ENCODE measurements around the gene IGSF21. TPM values are rescaled to one million over a fixed set of nuclear protein-coding genes. Genes with fewer than 3 reads are reported as not detected.

IGSF21 gene
- total RNA-seq, 1 donor from 2014 or later: 0.35 TPM

- Mint-ChIP-seq H3K27me3 (ENCODE audit: low read depth) (peaks cover 12% of the 10 kb centered on the region), H3K4me3 (no peak overlapping the region), H3K36me3 (ENCODE audit: low read depth) (no peaks in the 10 kb centered on the region), H3K4me1 (no peaks in the 10 kb centered on the region), H3K9me3 (no peaks in the 10 kb centered on the region), H3K27ac (ENCODE audit: unreplicated experiment) (no peak overlapping the region)
- TF ChIP-seq CTCF (conservative IDR thresholded peaks at IDR 0.05): peak; percentile 54
- no peak for DNase-seq (ENCODE audit: low read depth, low spot score)
Measured at GRCh38 chr1:18322368-18323032, 214.9 kb downstream of the IGSF21 start.

GRCh38 chr1:18323259-18323658, 215.7 kb downstream of the IGSF21 start:
- H3K4me1 Mint-ChIP-seq: no peaks in the 10 kb centered on the region
- no peak for DNase-seq (ENCODE audit: low read depth, low spot score)
- TF ChIP-seq CTCF (conservative IDR thresholded peaks at IDR 0.05): no peak
- H3K36me3 Mint-ChIP-seq (ENCODE audit: low read depth): no peaks in the 10 kb centered on the region
- H3K4me3 Mint-ChIP-seq: no peak overlapping the region
- H3K27me3 Mint-ChIP-seq (ENCODE audit: low read depth): peaks cover 17% of the 10 kb centered on the region
- H3K9me3 Mint-ChIP-seq: no peaks in the 10 kb centered on the region
- H3K27ac Mint-ChIP-seq (ENCODE audit: unreplicated experiment): no peak overlapping the region

GRCh38 chr1:18324246-18324645, 216.6 kb downstream of the IGSF21 start:
- Mint-ChIP-seq H3K27ac (ENCODE audit: unreplicated experiment) (peak overlapping the region; percentile 57), H3K27me3 (ENCODE audit: low read depth) (peaks cover 24% of the 10 kb centered on the region), H3K9me3 (no peaks in the 10 kb centered on the region), H3K4me1 (no peaks in the 10 kb centered on the region), H3K36me3 (ENCODE audit: low read depth) (no peaks in the 10 kb centered on the region), H3K4me3 (no peak overlapping the region)
- DNase-seq (ENCODE audit: low read depth, low spot score): no peak
- peak; percentile 45 for TF ChIP-seq CTCF (conservative IDR thresholded peaks at IDR 0.05)

GRCh38 chr1:18325136-18325535, 217.5 kb downstream of the IGSF21 start:
- Mint-ChIP-seq H3K27me3 (ENCODE audit: low read depth) (peaks cover 29% of the 10 kb centered on the region), H3K36me3 (ENCODE audit: low read depth) (no peaks in the 10 kb centered on the region), H3K4me3 (no peak overlapping the region), H3K4me1 (no peaks in the 10 kb centered on the region), H3K9me3 (no peaks in the 10 kb centered on the region), H3K27ac (ENCODE audit: unreplicated experiment) (peak overlapping the region; percentile 82)
- DNase-seq (ENCODE audit: low read depth, low spot score): no peak
- no peak for TF ChIP-seq CTCF (conservative IDR thresholded peaks at IDR 0.05)

- no peak for TF ChIP-seq CTCF (conservative IDR thresholded peaks at IDR 0.05)
- Mint-ChIP-seq H3K36me3 (ENCODE audit: low read depth) (no peaks in the 10 kb centered on the region), H3K4me1 (no peaks in the 10 kb centered on the region), H3K4me3 (no peak overlapping the region), H3K27me3 (ENCODE audit: low read depth) (peaks cover 39% of the 10 kb centered on the region), H3K9me3 (no peaks in the 10 kb centered on the region), H3K27ac (ENCODE audit: unreplicated experiment) (no peak overlapping the region)
- DNase-seq (ENCODE audit: low read depth, low spot score): no peak
Measured at GRCh38 chr1:18326211-18326897, 218.8 kb downstream of the IGSF21 start.
